Fibroblast of mammary gland (primary cell): ENCODE data around the gene AHNAK.

Experiments
- DNase-seq: peaks from one replicate; pipeline ENCODE4 v3.0.0-alpha.2; 2010; ENCODE audit warnings: low read depth
- H3K4me3 ChIP-seq: 2 replicates; pipeline ENCODE4 v1.5.1; 2011; ENCODE audit warnings: low read depth, mild to moderate bottlenecking, low read length, moderate library complexity; ENCODE audit not compliant: control insufficient read depth
- CTCF ChIP-seq: conservative IDR thresholded peaks from 2 replicates; pipeline ENCODE4 v1.5.1; 2011; ENCODE audit warnings: low read depth, low read length, inconsistent platforms; ENCODE audit not compliant: control insufficient read depth, insufficient read depth

AHNAK gene

DNA sequence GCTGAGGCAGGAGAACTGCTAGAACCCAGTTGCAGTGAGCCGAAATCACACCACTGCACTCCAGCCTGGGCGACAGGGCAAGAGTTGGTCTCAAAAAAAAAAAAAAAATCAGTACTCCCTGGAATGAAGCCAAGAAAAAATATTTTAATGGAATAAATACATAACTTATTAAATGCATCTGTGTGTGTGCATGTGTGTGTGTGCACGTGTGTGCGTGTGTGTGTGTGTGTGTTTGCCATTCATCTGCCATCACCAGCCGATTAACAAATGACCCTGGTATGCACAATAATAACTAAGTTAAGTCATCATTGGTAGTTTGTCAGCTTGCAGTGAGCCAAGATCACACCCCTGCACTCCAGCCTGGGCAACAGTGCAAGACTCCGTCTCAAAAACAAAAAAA, 162.8 kb downstream of the AHNAK start:
- H3K4me3 ChIP-seq, result no peak overlapping the region
- DNase-seq, result no peak
- TF ChIP-seq CTCF, result no peak
